CD4-positive, alpha-beta T cell treated with Interleukin-21 for 1 hour (primary cell): ENCODE measurements around the gene GINS2.

Experiments
- DNase-seq: peaks from one replicate; pipeline ENCODE4 v3.0.0-alpha.2; 2020

The GINS2 gene

GRCh38 chr16:85715169-85716021, 26.6 kb upstream of the GINS2 start:
- DNase-seq = no peak

- DNase-seq = no peak
Observed at GRCh38 chr16:85712801-85713200, 24.0 kb upstream of the GINS2 start.

GRCh38 chr16:85711982-85712587, 23.3 kb upstream of the GINS2 start:
- no peak for DNase-seq

GRCh38 chr16:85710732-85711131, 22.0 kb upstream of the GINS2 start:
- DNase-seq = no peak

- DNase-seq = no peak
Observed at GRCh38 chr16:85709766-85710585, 21.2 kb upstream of the GINS2 start.

GRCh38 chr16:85708338-85708737, 19.6 kb upstream of the GINS2 start:
- no peak for DNase-seq

- DNase-seq = no peak
Observed at GRCh38 chr16:85707528-85708095, 18.9 kb upstream of the GINS2 start.

GRCh38 chr16:85706449-85707034, 17.8 kb upstream of the GINS2 start:
- DNase-seq = no peak

- DNase-seq = no peak
Observed at GRCh38 chr16:85704900-85705846, 16.4 kb upstream of the GINS2 start.

- DNase-seq = no peak
Observed at GRCh38 chr16:85704011-85704410, 15.3 kb upstream of the GINS2 start.

- no peak for DNase-seq
Observed at GRCh38 chr16:85699628-85700027, 10.9 kb upstream of the GINS2 start.

- DNase-seq = no peak
Observed at GRCh38 chr16:85698935-85699558, 10.3 kb upstream of the GINS2 start.

- DNase-seq = no peak
Observed at GRCh38 chr16:85698459-85698891, 9.7 kb upstream of the GINS2 start.

- no peak for DNase-seq
Observed at GRCh38 chr16:85697431-85697830, 8.7 kb upstream of the GINS2 start.

- no peak for DNase-seq
Observed at GRCh38 chr16:85696781-85697180, 8.0 kb upstream of the GINS2 start.

- no peak for DNase-seq
Observed at GRCh38 chr16:85695196-85696128, 6.7 kb upstream of the GINS2 start.

GRCh38 chr16:85690469-85691064, 1.8 kb upstream of the GINS2 start:
- no peak for DNase-seq

- no peak for DNase-seq
Observed at GRCh38 chr16:85689950-85690320, 1.2 kb upstream of the GINS2 start.

GRCh38 chr16:85689285-85689949, 663 bp upstream of the GINS2 start:
- DNase-seq = no peak
